ENCODE results near the gene CMAS. TPM values are rescaled to one million over a fixed set of nuclear protein-coding genes. Genes with fewer than 3 reads are reported as not detected.

The CMAS gene
- total RNA-seq, 1 donor from 2014 or later = 29.4 TPM

DNA sequence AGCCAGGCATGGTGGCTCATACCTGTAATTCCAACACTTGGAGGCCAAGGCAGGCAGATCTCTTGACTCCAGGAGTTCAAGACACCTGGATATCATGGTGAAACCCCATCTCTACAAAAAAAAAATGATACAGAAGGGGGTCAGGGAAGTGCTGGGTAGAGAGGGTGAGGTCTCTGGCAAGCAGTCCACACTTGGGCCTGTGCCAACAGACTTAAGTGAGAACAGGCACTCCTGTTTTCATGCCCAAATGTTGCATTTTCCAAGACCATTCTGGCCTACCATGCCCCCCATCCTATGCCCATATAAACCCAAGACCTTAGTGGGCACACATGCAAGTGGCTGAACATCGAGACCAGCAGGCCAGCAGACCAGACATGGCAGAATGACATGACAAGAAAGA lies 16.0 kb upstream of the CMAS start:
- Histone ChIP-seq H3K27me3 (no peaks in the 10 kb centered on the region), H3K4me3 (no peak overlapping the region), H3K36me3 (no peaks in the 10 kb centered on the region), H3K9me3 (no peaks in the 10 kb centered on the region), H3K27ac (no peak overlapping the region), H3K4me1 (no peaks in the 10 kb centered on the region)
- DNase-seq = no peak
- ATAC-seq = no peak
- TF ChIP-seq, protein P1, sequence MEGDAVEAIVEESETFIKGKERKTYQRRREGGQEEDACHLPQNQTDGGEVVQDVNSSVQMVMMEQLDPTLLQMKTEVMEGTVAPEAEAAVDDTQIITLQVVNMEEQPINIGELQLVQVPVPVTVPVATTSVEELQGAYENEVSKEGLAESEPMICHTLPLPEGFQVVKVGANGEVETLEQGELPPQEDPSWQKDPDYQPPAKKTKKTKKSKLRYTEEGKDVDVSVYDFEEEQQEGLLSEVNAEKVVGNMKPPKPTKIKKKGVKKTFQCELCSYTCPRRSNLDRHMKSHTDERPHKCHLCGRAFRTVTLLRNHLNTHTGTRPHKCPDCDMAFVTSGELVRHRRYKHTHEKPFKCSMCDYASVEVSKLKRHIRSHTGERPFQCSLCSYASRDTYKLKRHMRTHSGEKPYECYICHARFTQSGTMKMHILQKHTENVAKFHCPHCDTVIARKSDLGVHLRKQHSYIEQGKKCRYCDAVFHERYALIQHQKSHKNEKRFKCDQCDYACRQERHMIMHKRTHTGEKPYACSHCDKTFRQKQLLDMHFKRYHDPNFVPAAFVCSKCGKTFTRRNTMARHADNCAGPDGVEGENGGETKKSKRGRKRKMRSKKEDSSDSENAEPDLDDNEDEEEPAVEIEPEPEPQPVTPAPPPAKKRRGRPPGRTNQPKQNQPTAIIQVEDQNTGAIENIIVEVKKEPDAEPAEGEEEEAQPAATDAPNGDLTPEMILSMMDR (IDR thresholded peaks at IDR 0.05) = no peak
- intact Hi-C loops (cut with DNase I) = no loop called here

DNA sequence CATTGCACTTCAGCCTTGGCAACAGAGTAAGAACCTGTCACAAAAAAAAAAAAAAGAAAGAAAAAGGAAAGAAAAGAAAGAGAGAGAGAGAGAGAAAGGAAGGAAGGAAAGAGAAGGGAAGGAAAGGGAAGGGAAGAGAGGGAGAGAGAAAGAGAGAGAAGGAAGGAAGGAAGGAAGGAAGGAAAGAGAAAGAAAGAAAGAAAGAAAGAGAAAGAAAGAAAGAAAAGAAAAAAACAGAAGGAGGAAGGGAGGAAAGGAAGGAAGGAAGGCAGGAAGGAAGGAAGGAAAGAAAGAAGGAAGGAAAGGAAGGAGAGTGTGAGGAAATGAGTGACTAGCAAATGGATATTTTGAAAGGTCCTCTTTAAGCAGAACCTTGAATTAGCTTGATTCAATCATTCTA lies 13.3 kb upstream of the CMAS start:
- H3K27ac ChIP-seq = no peak overlapping the region
- H3K4me1 ChIP-seq = no peaks in the 10 kb centered on the region
- DNase-seq (no peak), ATAC-seq (no peak)
- H3K9me3 ChIP-seq = no peaks in the 10 kb centered on the region
- TF ChIP-seq, protein P1 (IDR thresholded peaks at IDR 0.05) = no peak
- H3K27me3 ChIP-seq = no peaks in the 10 kb centered on the region
- intact Hi-C loops (cut with DNase I) = no loop called here
- no peak overlapping the region for H3K4me3 ChIP-seq
- H3K36me3 ChIP-seq = no peaks in the 10 kb centered on the region

DNA sequence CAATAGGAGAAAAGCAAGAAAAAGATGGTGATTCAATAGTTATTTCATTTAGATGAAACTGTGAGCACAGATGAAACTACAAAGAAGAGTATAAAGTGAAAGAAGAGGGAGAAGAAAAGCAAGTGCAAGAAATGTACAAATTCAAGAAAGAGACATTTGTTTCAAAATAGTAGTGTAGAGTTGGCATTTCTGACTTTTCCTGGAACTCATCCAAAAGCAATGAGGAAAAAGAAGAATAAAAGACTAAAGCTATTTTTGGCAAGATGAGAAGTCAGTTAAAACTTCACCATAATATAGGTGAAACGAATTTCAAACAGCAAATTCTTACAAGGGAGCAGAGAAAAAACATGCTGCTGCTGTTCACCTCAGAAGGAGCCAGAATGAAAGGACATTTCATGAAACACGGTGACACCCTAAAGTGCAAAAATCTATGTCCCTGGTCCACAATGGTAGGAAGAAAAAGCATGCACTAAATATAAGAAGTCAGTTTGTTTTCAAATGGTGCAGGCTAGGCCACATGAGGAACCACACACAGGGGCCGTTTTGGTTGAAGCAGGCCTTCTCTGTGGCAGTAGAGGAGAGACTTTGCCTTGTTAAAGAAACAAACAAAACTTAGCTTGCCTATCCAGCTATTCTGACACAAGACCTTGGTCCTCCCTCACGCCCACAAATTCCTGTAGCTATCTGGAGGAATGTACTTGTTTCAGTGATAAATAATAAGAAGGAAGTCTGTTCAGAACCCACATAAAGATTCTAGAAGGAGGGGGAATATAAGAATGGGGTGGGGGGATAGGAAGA lies 11.1 kb upstream of the CMAS start:
- Histone ChIP-seq H3K4me3 (no peak overlapping the region), H3K27ac (peak overlapping the region; percentile 21), H3K27me3 (no peaks in the 10 kb centered on the region), H3K4me1 (no peaks in the 10 kb centered on the region), H3K36me3 (no peaks in the 10 kb centered on the region), H3K9me3 (no peaks in the 10 kb centered on the region)
- intact Hi-C loops (cut with DNase I) = no loop called here
- DNase-seq (no peak), ATAC-seq (peak; percentile 57)
- TF ChIP-seq, protein P1 (IDR thresholded peaks at IDR 0.05) = no peak

DNA sequence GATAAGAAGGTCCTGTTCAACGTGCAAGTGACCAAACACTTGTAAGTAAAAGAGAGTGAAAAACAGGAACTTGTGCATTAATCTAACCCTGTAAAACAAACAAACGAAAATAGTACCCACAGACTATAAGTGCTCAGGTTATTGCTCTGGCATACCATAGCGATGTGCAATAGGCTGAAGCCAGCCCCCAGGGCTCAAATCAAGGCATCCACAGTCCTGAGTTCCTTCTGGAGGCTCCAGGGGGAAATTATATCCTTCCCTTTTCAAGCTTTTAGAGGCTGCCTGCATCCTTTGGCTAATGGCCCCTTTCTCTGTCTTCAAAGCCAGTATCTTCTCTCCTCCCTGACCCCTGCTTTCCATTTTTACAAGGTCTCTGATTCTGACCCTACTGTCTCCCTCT lies 8.1 kb upstream of the CMAS start:
- ATAC-seq (no peak), DNase-seq (no peak)
- H3K4me3 ChIP-seq = no peak overlapping the region
- H3K27me3 ChIP-seq = no peaks in the 10 kb centered on the region
- H3K4me1 ChIP-seq = no peaks in the 10 kb centered on the region
- no peaks in the 10 kb centered on the region for H3K36me3 ChIP-seq
- H3K9me3 ChIP-seq = no peaks in the 10 kb centered on the region
- TF ChIP-seq, protein P1 (IDR thresholded peaks at IDR 0.05) = no peak
- intact Hi-C loops (cut with DNase I) = no loop called here
- H3K27ac ChIP-seq = no peak overlapping the region

DNA sequence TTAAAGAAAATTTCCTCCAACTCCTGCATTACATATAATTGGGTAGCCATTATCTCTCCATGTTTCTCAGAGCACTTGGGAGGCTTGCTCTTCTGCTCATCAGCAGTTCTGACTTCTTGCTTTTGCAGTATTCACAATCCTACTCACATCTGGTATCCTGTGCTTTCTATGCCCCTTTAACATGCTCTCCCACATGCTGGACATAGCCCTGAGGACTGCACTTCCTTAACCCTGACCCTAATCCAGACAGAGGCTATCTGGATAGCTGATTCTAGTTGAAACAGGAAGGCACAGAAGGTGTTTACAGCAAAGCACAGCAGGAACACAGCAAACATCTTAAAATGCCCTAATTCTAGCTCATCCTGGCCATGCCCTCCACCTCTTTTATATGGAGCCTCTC lies 7.3 kb upstream of the CMAS start:
- ATAC-seq (no peak), DNase-seq (no peak)
- intact Hi-C loops (cut with DNase I) = no loop called here
- TF ChIP-seq, protein P1 (IDR thresholded peaks at IDR 0.05) = no peak
- Histone ChIP-seq H3K27me3 (no peaks in the 10 kb centered on the region), H3K27ac (no peak overlapping the region), H3K9me3 (no peaks in the 10 kb centered on the region), H3K36me3 (no peaks in the 10 kb centered on the region), H3K4me3 (no peak overlapping the region), H3K4me1 (no peaks in the 10 kb centered on the region)

All from upper lobe of right lung (tissue), 1 donor.